Measurements from ENCODE around the gene WDR27.

GRCh38 chr6:169455470-169455869, 246.4 kb downstream of the WDR27 start:
- no peak for TF ChIP-seq CTCF (IDR thresholded peaks at IDR 0.05)
- no peak for TF ChIP-seq POLR2A (IDR thresholded peaks at IDR 0.05)
